A673 (cell line): ENCODE results near the gene CARD11. TPM values are rescaled to one million over a fixed set of nuclear protein-coding genes. Genes with fewer than 3 reads are reported as not detected.

Source experiments
- BruUV-seq: library from RNA; stranded (reverse); fragments of 400-500 nt; replicated peaks from 2 replicates; lab custom pipeline; 2021; lab: Mats Ljungman, UMichigan
- CTCF ChIA-PET: fragments of 300-600 bp; sonication (Branson Sonifier 250); formaldehyde crosslinking; loops from one replicate; lab custom pipeline; 2022; ENCODE audit warnings: antibody characterized with exemption; lab: Charles Lee
- POLR2A ChIA-PET: fragments of 300-600 bp; sonication (Branson Sonifier 250); formaldehyde crosslinking; loops from one replicate; lab custom pipeline; 2022; ENCODE audit warnings: antibody characterized with exemption; ENCODE audit not compliant: low non-redundant PET; lab: Charles Lee
- DNase-seq: peaks from one replicate; pipeline ENCODE4 v3.0.0-alpha.2; 2015; ENCODE audit warnings: low spot score
- H3K27ac ChIP-seq: fragments of 200-600 bp; sonication (generic); 2 replicates; pipeline ENCODE4 v1.5.1; 2016; ENCODE audit warnings: mixed run types, low read depth, mild to moderate bottlenecking, mixed read lengths, antibody characterized with exemption, low read length; ENCODE audit not compliant: poor library complexity, severe bottlenecking
- H3K27me3 ChIP-seq: fragments of 200-600 bp; sonication (generic); replicated peaks from 2 replicates; pipeline ENCODE4 v1.6.1; 2017; ENCODE audit warnings: mixed run types, low read depth, mild to moderate bottlenecking, mixed read lengths, antibody characterized with exemption, low read length; ENCODE audit not compliant: insufficient read depth, poor library complexity
- H3K36me3 ChIP-seq: fragments of 200-600 bp; sonication (generic); 2 replicates; pipeline ENCODE4 v1.6.1; 2016; ENCODE audit warnings: mixed run types, mild to moderate bottlenecking, mixed read lengths, antibody characterized with exemption, low read length; ENCODE audit not compliant: insufficient read depth, poor library complexity, severe bottlenecking
- H3K4me1 ChIP-seq: fragments of 200-600 bp; sonication (generic); 2 replicates; pipeline ENCODE4 v1.6.1; 2017; ENCODE audit warnings: mixed run types, mild to moderate bottlenecking, mixed read lengths, antibody characterized with exemption, low read length; ENCODE audit not compliant: insufficient read depth, poor library complexity, severe bottlenecking
- H3K4me3 ChIP-seq: fragments of 200-600 bp; sonication (generic); 2 replicates; pipeline ENCODE4 v1.5.1; 2016; ENCODE audit warnings: low read depth, mixed run types, mild to moderate bottlenecking, mixed read lengths, low read length; ENCODE audit not compliant: poor library complexity, severe bottlenecking
- H3K9me3 ChIP-seq: fragments of 200-600 bp; sonication (generic); 2 replicates; pipeline ENCODE4 v1.6.1; 2016; ENCODE audit warnings: mixed run types, low read depth, mild to moderate bottlenecking, mixed read lengths, antibody characterized with exemption, low read length; ENCODE audit not compliant: poor library complexity, severe bottlenecking
- EZH2 ChIP-seq: fragments of 200-600 bp; sonication (generic); IDR thresholded peaks from 2 replicates; pipeline ENCODE4 v1.6.1; 2017; ENCODE audit warnings: borderline replicate concordance, low read depth, mild to moderate bottlenecking, mixed read lengths, antibody characterized with exemption, low read length; ENCODE audit not compliant: poor library complexity, severe bottlenecking
- intact Hi-C: fragments of 100-400 bp; cut with micrococcal nuclease; formaldehyde crosslinking; loops from one replicate; pipeline ENCODE4 v1.10.0; 2022; ENCODE audit not compliant: unreplicated experiment
- total RNA-seq: library from RNA; stranded (reverse); gene quantifications from 2 replicates; pipeline ENCODE4 v1.2.3, GENCODE V29; 2021
- TF ChIP-seq, protein P1 (sequence below): fragments of 300-800, 200-600 bp; sonication (generic); conservative IDR thresholded peaks from 2 replicates; pipeline ENCODE4 v1.5.1; 2017; ENCODE audit warnings: low read depth, mild to moderate bottlenecking, antibody characterized with exemption, low read length, moderate library complexity, mixed read lengths

The CARD11 gene
- total RNA-seq, 1 experiment from 2014 or later, result 1.8 TPM

DNA sequence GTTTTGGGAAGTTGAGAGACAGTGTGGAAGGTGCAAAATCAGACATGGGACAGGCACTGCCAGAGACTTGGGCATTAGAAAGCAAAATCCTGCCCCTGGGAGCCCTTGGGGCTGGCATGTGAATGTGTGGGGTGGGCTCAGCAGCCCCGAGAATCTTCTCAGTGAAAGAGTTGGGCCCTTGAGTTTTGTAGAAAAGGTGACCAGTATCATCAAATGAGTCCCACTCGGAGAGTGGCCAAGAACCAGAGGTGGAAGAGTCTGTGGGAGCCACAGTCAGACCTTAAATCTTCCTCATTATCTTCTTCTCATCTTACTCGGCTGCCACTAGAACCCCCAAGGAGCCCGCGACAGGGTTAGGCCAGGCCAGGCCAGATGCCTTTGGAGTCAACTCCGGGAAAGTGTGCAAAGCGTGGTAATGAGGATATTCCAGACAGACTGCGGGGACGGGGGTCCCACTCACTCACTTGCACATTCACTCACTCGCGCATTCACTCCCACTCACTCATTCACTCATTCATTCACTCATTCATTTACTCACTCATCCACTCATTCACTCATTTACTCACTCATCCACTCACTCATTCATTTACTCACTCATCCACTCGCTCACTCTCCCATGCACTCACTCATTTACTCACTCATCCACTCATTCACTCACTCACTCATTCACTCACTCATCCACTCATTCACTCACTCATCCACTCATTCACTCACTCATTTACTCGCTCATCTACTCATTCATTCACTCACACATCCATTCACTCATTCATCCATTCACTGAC, 74.9 kb downstream of the CARD11 start:
- BruUV-seq, result no TSS peak
- Histone ChIP-seq H3K9me3 (peaks cover 14% of the 10 kb centered on the region), H3K4me1 (no peaks in the 10 kb centered on the region), H3K36me3 (no peaks in the 10 kb centered on the region), H3K4me3 (no peak overlapping the region), H3K27me3 (peaks cover 3% of the 10 kb centered on the region), H3K27ac (no peak overlapping the region)
- intact Hi-C loops, result no loop called here
- POLR2A ChIA-PET, result no interaction called here
- TF ChIP-seq EZH2, result no peak
- TF ChIP-seq, protein P1, sequence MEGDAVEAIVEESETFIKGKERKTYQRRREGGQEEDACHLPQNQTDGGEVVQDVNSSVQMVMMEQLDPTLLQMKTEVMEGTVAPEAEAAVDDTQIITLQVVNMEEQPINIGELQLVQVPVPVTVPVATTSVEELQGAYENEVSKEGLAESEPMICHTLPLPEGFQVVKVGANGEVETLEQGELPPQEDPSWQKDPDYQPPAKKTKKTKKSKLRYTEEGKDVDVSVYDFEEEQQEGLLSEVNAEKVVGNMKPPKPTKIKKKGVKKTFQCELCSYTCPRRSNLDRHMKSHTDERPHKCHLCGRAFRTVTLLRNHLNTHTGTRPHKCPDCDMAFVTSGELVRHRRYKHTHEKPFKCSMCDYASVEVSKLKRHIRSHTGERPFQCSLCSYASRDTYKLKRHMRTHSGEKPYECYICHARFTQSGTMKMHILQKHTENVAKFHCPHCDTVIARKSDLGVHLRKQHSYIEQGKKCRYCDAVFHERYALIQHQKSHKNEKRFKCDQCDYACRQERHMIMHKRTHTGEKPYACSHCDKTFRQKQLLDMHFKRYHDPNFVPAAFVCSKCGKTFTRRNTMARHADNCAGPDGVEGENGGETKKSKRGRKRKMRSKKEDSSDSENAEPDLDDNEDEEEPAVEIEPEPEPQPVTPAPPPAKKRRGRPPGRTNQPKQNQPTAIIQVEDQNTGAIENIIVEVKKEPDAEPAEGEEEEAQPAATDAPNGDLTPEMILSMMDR, result no peak
- CTCF ChIA-PET, result no interaction called here
- no peak for DNase-seq

DNA sequence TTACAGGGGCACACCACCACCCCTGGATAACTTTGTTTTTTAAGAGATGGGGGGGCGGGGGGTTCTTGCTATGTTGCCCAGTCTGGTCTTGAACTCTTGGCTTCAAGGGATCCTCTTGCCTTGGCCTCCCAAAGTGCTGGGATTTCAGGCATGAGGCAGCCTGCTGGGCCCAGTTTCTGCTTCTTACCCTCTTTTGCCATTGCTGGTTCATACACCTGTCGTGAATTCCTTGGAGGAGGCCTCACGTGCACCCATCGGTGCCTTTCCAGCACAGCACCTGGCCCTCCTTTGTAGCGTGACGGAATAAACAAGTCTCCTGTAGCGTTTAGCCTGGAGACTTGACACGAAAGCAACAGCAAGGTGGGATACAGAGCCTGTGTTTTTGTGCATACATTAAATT, 75.5 kb downstream of the CARD11 start:
- Histone ChIP-seq H3K36me3 (no peaks in the 10 kb centered on the region), H3K9me3 (peaks cover 14% of the 10 kb centered on the region), H3K4me1 (no peaks in the 10 kb centered on the region), H3K27ac (no peak overlapping the region), H3K4me3 (no peak overlapping the region), H3K27me3 (peaks cover 4% of the 10 kb centered on the region)
- ChIA-PET POLR2A (no interaction called here), CTCF (no interaction called here)
- intact Hi-C loops, result no loop called here
- no TSS peak for BruUV-seq
- TF ChIP-seq EZH2, result no peak
- TF ChIP-seq, protein P1, result no peak
- DNase-seq, result no peak

DNA sequence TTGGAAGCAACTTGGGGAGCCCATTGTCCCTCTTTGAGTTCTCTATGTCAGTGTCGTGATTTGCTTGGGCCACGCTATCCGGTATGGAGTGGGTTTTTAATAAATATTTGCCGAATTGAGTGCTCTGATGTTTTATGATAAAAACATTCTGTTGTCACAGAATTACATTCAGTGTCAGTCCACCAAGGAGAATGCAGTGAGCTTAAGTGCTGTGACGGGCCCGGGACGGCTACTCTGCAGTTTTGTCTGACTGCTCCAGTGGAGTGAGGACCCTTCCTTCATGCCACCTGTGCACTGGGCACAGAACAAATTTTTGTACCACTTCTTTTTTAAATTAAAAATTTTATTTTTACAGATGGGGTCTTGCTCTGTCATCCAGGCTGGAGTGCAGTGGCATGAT, 76.0 kb downstream of the CARD11 start:
- intact Hi-C loops, result no loop called here
- no peak for DNase-seq
- no peak overlapping the region for H3K4me3 ChIP-seq
- H3K27ac ChIP-seq, result no peak overlapping the region
- POLR2A ChIA-PET, result no interaction called here
- peaks cover 14% of the 10 kb centered on the region for H3K9me3 ChIP-seq
- H3K4me1 ChIP-seq, result no peaks in the 10 kb centered on the region
- BruUV-seq, result no TSS peak
- CTCF ChIA-PET, result no interaction called here
- peaks cover 9% of the 10 kb centered on the region for H3K27me3 ChIP-seq
- no peaks in the 10 kb centered on the region for H3K36me3 ChIP-seq
- TF ChIP-seq, protein P1, result no peak
- TF ChIP-seq EZH2, result no peak
